Measurements from ENCODE around the gene TKFC.

Gene TKFC

DNA sequence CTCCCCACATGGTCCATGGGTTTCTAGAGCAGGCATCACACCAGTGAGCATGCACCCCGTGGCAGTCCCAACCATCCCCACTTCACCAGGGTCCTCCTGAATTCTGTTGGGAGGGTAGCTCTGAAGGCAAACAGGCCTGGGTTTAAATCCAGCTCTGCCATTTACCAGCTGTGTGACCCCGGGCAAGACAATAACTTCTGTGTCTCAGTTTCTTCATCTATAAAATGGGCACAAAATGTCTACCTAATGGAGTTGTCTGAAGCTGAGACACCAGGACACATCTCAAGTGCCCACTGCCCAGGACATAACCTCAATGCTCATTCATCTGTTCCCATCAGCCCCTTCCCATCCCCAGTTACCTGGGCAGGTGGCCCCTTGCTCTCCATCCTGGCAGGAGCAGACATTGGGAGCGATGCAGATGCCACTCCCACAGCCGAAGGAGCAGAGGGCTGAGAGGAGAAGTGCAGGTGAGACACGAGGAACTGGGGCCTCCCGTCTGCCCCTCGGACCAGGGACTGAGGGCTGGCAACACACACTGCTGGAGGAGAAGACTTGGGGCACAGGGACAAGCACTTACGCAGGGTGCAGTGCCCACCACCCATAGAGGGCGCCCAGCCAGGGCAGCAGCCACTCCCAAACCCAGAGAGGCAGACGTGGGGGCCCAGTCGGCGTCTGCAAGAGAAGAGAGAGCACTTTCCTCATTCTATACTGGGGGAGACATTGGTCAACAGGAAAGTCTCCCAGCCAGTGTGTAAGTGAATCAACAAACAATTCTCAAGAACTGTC is 41.9 kb upstream of the TKFC start:
- H2BK12ac ChIP-seq (ENCODE audit: low read length): no peak overlapping the region
- no peak overlapping the region for H3K14ac ChIP-seq (ENCODE audit: low read length)
- no peak for DNase-seq
- H3K18ac ChIP-seq (ENCODE audit: low read length): no peak overlapping the region
- H3K4me2 ChIP-seq (ENCODE audit: low read length): no peak overlapping the region
- peaks cover 10% of the 10 kb centered on the region for H3K27me3 ChIP-seq (ENCODE audit: insufficient read depth, low read length)
- H3K79me1 ChIP-seq (ENCODE audit: low read length): peaks cover 14% of the 10 kb centered on the region
- no peak overlapping the region for H2AFZ ChIP-seq (ENCODE audit: insufficient read depth, low read length, poor library complexity)
- WGBS (ENCODE audit: extremely low coverage, insufficient coverage, insufficient read length): no CpG with 5 or more reads among the region's 12 CpGs
- H2AK5ac ChIP-seq (ENCODE audit: low read length): no peak overlapping the region
- no peak overlapping the region for H2BK5ac ChIP-seq (ENCODE audit: low read depth, low read length, poor library complexity)
- peaks cover 9 to 14% of the 10 kb centered on the region in 2 experiments for H3K4me1 ChIP-seq (ENCODE audit: control insufficient read depth in 1 of 2, insufficient read depth in 2 of 2, low read length in 2 of 2)
- H2BK120ac ChIP-seq (ENCODE audit: insufficient read depth, low read length, poor library complexity): no peak overlapping the region
- no peak overlapping the region for H3K4ac ChIP-seq (ENCODE audit: low read depth, low read length)
- no peak overlapping the region for H4K91ac ChIP-seq (ENCODE audit: low read depth, low read length)
- H3K23ac ChIP-seq (ENCODE audit: low read length): no peak overlapping the region
- H3K36me3 ChIP-seq (ENCODE audit: control insufficient read depth in 1 of 2, insufficient read depth in 2 of 2, low read length in 2 of 2): peaks cover 3 to 9% of the 10 kb centered on the region in 2 experiments
- H3K79me2 ChIP-seq (ENCODE audit: control insufficient read depth, insufficient read depth, low read length, poor library complexity): peaks cover 3% of the 10 kb centered on the region
- H3K9ac ChIP-seq (ENCODE audit: low read length): no peak overlapping the region
- H3K9me3 ChIP-seq (ENCODE audit: insufficient read depth, low read depth, low read length): no peaks in the 10 kb centered on the region
- no peak overlapping the region for H4K8ac ChIP-seq (ENCODE audit: low read depth, low read length)
- H3K4me3 ChIP-seq (ENCODE audit: low read depth, low read length): peak overlapping the region; percentile 45
- no peak overlapping the region for H3K27ac ChIP-seq (ENCODE audit: low read depth, low read length)
- no peak overlapping the region for H4K12ac ChIP-seq (ENCODE audit: low read depth, low read length)

DNA sequence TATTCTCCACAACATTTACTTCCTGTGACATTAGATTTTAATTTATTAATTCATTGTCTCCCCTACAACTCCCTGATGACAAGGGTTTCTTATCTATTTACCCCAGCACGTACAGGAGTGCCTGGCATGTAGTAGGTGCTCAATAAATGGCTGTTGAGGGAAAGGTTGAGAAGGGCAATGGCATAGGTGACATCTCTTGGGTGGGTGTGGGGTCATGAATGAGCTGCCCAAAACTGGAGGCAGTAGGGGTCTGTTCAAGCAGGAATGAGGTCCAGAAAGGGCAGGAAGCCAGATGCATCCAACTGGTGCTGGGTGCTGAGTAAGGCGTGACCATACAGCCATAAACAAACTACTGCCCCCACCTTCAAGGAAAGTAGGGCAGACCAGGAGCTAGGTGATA is 40.7 kb upstream of the TKFC start:
- Histone ChIP-seq H2BK5ac (ENCODE audit: low read depth, low read length, poor library complexity) (no peak overlapping the region), H3K79me2 (ENCODE audit: control insufficient read depth, insufficient read depth, low read length, poor library complexity) (peaks cover 3% of the 10 kb centered on the region), H3K9ac (ENCODE audit: low read length) (no peak overlapping the region), H3K23ac (ENCODE audit: low read length) (no peak overlapping the region), H3K36me3 (ENCODE audit: control insufficient read depth in 1 of 2, insufficient read depth in 2 of 2, low read length in 2 of 2) (peaks cover 0 to 8% of the 10 kb centered on the region in 2 experiments), H3K79me1 (ENCODE audit: low read length) (peaks cover 14% of the 10 kb centered on the region), H3K4ac (ENCODE audit: low read depth, low read length) (no peak overlapping the region), H3K18ac (ENCODE audit: low read length) (no peak overlapping the region), H4K91ac (ENCODE audit: low read depth, low read length) (no peak overlapping the region), H2BK12ac (ENCODE audit: low read length) (no peak overlapping the region), H3K27me3 (ENCODE audit: insufficient read depth, low read length) (peaks cover 10% of the 10 kb centered on the region), H2AK5ac (ENCODE audit: low read length) (no peak overlapping the region), H4K8ac (ENCODE audit: low read depth, low read length) (no peak overlapping the region), H2AFZ (ENCODE audit: insufficient read depth, low read length, poor library complexity) (no peak overlapping the region), H2BK120ac (ENCODE audit: insufficient read depth, low read length, poor library complexity) (no peak overlapping the region), H3K4me1 (ENCODE audit: control insufficient read depth in 1 of 2, insufficient read depth in 2 of 2, low read length in 2 of 2) (peaks cover 9 to 16% of the 10 kb centered on the region in 2 experiments), H3K4me3 (ENCODE audit: low read depth, low read length) (no peak overlapping the region), H3K4me2 (ENCODE audit: low read length) (no peak overlapping the region), H4K12ac (ENCODE audit: low read depth, low read length) (no peak overlapping the region), H3K27ac (ENCODE audit: low read depth, low read length) (no peak overlapping the region), H3K9me3 (ENCODE audit: insufficient read depth, low read depth, low read length) (no peaks in the 10 kb centered on the region), H3K14ac (ENCODE audit: low read length) (no peak overlapping the region)
- DNase-seq: no peak
- WGBS (ENCODE audit: extremely low coverage, insufficient coverage, insufficient read length): no CpG with 5 or more reads among the region's 2 CpGs

DNA sequence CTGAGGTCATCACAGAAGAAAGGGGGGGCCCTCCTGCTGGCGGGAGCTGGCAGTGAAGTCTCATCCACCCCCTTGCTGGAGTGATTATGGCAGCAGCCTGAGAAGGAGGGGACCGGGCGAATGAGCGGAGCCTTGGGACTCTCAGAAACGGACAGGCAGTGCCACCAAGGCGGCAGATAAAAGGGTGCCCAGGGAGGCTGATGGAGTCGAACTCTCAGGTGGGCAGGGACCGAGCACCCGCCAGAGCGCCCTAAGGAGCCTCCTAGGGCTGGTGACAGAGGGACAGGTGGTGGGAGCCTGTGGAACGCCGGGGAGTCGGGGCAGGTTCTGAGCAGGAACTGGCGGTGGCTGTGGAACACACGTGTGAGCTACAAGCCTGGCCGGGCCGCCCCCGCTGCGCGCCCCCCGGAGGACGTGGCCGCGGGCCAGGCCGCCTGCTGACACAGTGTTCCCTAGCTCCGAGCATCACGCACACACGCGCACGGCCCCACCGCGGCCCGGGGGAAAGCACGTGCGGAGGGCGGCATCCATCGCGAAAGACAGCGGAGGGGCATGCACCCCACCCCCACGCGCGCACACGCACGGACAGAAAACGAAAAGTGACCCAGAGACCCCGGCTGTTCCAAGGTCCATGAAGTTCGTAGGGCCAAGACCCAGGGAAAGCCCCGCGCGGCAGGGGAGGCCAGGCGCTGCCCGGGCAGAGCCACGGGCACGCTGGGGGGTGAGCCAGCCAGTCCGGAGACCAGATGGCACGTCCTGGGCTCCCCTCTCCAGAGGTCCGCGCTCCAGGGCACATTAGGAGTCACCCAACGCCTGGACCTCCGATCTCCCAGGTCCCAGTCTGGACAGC is 38.9 kb upstream of the TKFC start:
- peaks cover 3% of the 10 kb centered on the region for H3K79me2 ChIP-seq (ENCODE audit: control insufficient read depth, insufficient read depth, low read length, poor library complexity)
- peak overlapping the region; percentile 45 for H4K91ac ChIP-seq (ENCODE audit: low read depth, low read length)
- peak overlapping the region; percentile 8 for H3K18ac ChIP-seq (ENCODE audit: low read length)
- H3K27ac ChIP-seq (ENCODE audit: low read depth, low read length): no peak overlapping the region
- peak overlapping the region; percentile 76 for H4K12ac ChIP-seq (ENCODE audit: low read depth, low read length)
- peak overlapping the region; percentile 51 for H3K14ac ChIP-seq (ENCODE audit: low read length)
- H2AK5ac ChIP-seq (ENCODE audit: low read length): no peak overlapping the region
- no peak overlapping the region for H3K23ac ChIP-seq (ENCODE audit: low read length)
- peaks cover 14% of the 10 kb centered on the region for H3K79me1 ChIP-seq (ENCODE audit: low read length)
- H2BK5ac ChIP-seq (ENCODE audit: low read depth, low read length, poor library complexity): no peak overlapping the region
- H3K9me3 ChIP-seq (ENCODE audit: insufficient read depth, low read depth, low read length): no peaks in the 10 kb centered on the region
- H3K9ac ChIP-seq (ENCODE audit: low read length): no peak overlapping the region
- H3K27me3 ChIP-seq (ENCODE audit: insufficient read depth, low read length): peaks cover 10% of the 10 kb centered on the region
- H2BK12ac ChIP-seq (ENCODE audit: low read length): no peak overlapping the region
- DNase-seq: peak in 1 of 2 donors; percentile 38
- H2BK120ac ChIP-seq (ENCODE audit: insufficient read depth, low read length, poor library complexity): no peak overlapping the region
- H2AFZ ChIP-seq (ENCODE audit: insufficient read depth, low read length, poor library complexity): peak overlapping the region; percentile 41
- peaks cover 11 to 21% of the 10 kb centered on the region in 2 experiments for H3K4me1 ChIP-seq (ENCODE audit: control insufficient read depth in 1 of 2, insufficient read depth in 2 of 2, low read length in 2 of 2)
- H3K36me3 ChIP-seq (ENCODE audit: control insufficient read depth in 1 of 2, insufficient read depth in 2 of 2, low read length in 2 of 2): peaks cover 0 to 10% of the 10 kb centered on the region in 2 experiments
- WGBS (ENCODE audit: extremely low coverage, insufficient coverage, insufficient read length): no CpG with 5 or more reads among the region's 60 CpGs
- peak overlapping the region; percentile 31 for H4K8ac ChIP-seq (ENCODE audit: low read depth, low read length)
- H3K4ac ChIP-seq (ENCODE audit: low read depth, low read length): peak overlapping the region; percentile 43
- peak overlapping the region; percentile 62 for H3K4me2 ChIP-seq (ENCODE audit: low read length)
- peak overlapping the region; percentile 75 for H3K4me3 ChIP-seq (ENCODE audit: low read depth, low read length)

DNA sequence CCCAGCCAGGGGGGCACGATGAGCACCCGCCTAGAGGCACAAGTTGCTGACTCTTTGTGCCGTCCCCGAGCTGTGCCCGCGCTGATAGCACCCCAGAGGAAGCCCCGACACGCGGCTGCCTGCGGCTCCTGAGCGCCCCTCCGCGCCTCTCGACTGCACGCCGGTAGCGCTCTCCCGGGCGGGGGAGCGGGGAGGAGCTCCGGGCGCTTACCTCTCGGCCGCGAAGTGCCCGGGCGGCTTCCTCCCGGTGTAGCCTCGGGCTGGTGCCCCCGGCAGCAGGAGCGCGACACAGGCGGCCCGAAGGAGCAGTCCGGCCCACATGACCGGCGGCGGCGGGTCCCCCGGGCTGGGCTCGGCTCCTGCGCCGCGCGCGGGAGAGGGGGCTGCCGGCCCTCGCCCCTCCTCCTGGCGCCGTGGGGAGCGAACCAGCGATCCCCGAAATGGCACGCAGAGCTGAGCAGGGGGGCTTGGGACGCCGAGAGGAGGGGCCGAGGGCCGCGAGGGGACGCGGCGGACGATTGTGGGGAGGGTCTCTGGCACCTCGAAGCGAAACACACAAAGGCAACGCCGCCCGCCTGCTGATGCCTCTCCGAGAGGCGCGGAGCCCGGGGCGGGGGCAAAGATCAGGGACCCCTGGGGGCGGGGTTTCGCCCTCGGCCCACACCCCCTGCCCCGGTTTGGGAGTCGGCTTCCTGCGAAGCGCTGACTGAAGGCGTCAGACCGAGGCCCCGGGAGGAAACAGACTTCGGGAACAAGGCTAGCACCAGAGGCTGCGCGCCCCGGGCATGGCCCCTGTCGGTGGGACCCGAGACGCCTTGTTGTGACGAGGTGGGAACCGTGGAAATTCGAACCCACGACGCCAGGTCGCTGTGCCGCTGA is 38.1 kb upstream of the TKFC start, which contains the start of gene VWCE:
TSS of gene VWCE (minus strand) at position 600 of the 879 bp plus-strand sequence. CDS start at position 321, 279 bp downstream.
- peaks cover 3% of the 10 kb centered on the region for H3K79me2 ChIP-seq (ENCODE audit: control insufficient read depth, insufficient read depth, low read length, poor library complexity)
- peak within 1 kb of the TSS; percentile 26 for H2BK120ac ChIP-seq (ENCODE audit: insufficient read depth, low read length, poor library complexity)
- H3K23ac ChIP-seq (ENCODE audit: low read length): no peak within 1 kb of the TSS
- H4K12ac ChIP-seq (ENCODE audit: low read depth, low read length): peak within 1 kb of the TSS; percentile 76
- peaks cover 3 to 17% of the 10 kb centered on the region in 2 experiments for H3K36me3 ChIP-seq (ENCODE audit: control insufficient read depth in 1 of 2, insufficient read depth in 2 of 2, low read length in 2 of 2)
- peak within 1 kb of the TSS; percentile 43 for H3K4ac ChIP-seq (ENCODE audit: low read depth, low read length)
- H3K18ac ChIP-seq (ENCODE audit: low read length): peak within 1 kb of the TSS; percentile 16
- peak; percentile 24 to 57 for DNase-seq
- H2BK5ac ChIP-seq (ENCODE audit: low read depth, low read length, poor library complexity): no peak within 1 kb of the TSS
- H3K9me3 ChIP-seq (ENCODE audit: insufficient read depth, low read depth, low read length): no peaks in the 10 kb centered on the region
- peaks cover 10% of the 10 kb centered on the region for H3K27me3 ChIP-seq (ENCODE audit: insufficient read depth, low read length)
- H3K14ac ChIP-seq (ENCODE audit: low read length): peak within 1 kb of the TSS; percentile 51
- peak within 1 kb of the TSS; percentile 68 for H4K8ac ChIP-seq (ENCODE audit: low read depth, low read length)
- peak within 1 kb of the TSS; percentile 6 for H2AK5ac ChIP-seq (ENCODE audit: low read length)
- no peak within 1 kb of the TSS for H2BK12ac ChIP-seq (ENCODE audit: low read length)
- H2AFZ ChIP-seq (ENCODE audit: insufficient read depth, low read length, poor library complexity): peak within 1 kb of the TSS; percentile 41
- peak within 1 kb of the TSS; percentile 59 for H4K91ac ChIP-seq (ENCODE audit: low read depth, low read length)
- no peak within 1 kb of the TSS for H3K9ac ChIP-seq (ENCODE audit: low read length)
- peak within 1 kb of the TSS; percentile 75 for H3K4me3 ChIP-seq (ENCODE audit: low read depth, low read length)
- peaks cover 11 to 21% of the 10 kb centered on the region in 2 experiments for H3K4me1 ChIP-seq (ENCODE audit: control insufficient read depth in 1 of 2, insufficient read depth in 2 of 2, low read length in 2 of 2)
- no CpG with 5 or more reads among the region's 97 CpGs for WGBS (ENCODE audit: extremely low coverage, insufficient coverage, insufficient read length)
- H3K27ac ChIP-seq (ENCODE audit: low read depth, low read length): no peak within 1 kb of the TSS
- peak within 1 kb of the TSS; percentile 62 for H3K4me2 ChIP-seq (ENCODE audit: low read length)
- peaks cover 14% of the 10 kb centered on the region for H3K79me1 ChIP-seq (ENCODE audit: low read length)

Measured in trophoblast cell (in vitro differentiated cells and primary cell).